Embryonic facial prominence (tissue), 1 donor: ENCODE measurements around the gene SLC7A5.
"Not testable (repeated sequence)": the region's sequence is repeated elsewhere in the genome, so short reads cannot be mapped to it uniquely, and the experiment has no call there.

Source experiments
- DNase-seq: peaks from one replicate; pipeline ENCODE4 v3.0.0-alpha.2; 2016; ENCODE audit errors: extremely low spot score

Gene SLC7A5

GRCh38 chr16:87822108-87822970 lies 47.0 kb downstream of the SLC7A5 start:
- DNase-seq = no peak

- no peak for DNase-seq
These were observed 47.8 kb downstream of the SLC7A5 start for GRCh38 chr16:87821376-87822107.

GRCh38 chr16:87819983-87820382 lies 49.3 kb downstream of the SLC7A5 start:
- no peak for DNase-seq

- no peak for DNase-seq
These were observed 50.0 kb downstream of the SLC7A5 start for GRCh38 chr16:87819282-87819681.

GRCh38 chr16:87818533-87819161 lies 50.7 kb downstream of the SLC7A5 start:
- no peak for DNase-seq

- no peak for DNase-seq
These were observed 51.4 kb downstream of the SLC7A5 start for GRCh38 chr16:87817910-87818309.

- DNase-seq = not testable (repeated sequence)
These were observed 51.9 kb downstream of the SLC7A5 start for GRCh38 chr16:87817370-87817769.

- DNase-seq = no peak
These were observed 52.7 kb downstream of the SLC7A5 start for GRCh38 chr16:87816507-87817100.

GRCh38 chr16:87815567-87815966 lies 53.7 kb downstream of the SLC7A5 start:
- no peak for DNase-seq

GRCh38 chr16:87812200-87812656 lies 57.1 kb downstream of the SLC7A5 start:
- DNase-seq = no peak

GRCh38 chr16:87811454-87811853 lies 57.9 kb downstream of the SLC7A5 start:
- not testable (repeated sequence) for DNase-seq

GRCh38 chr16:87809150-87809902 lies 60.0 kb downstream of the SLC7A5 start:
- DNase-seq = no peak

- no peak for DNase-seq
These were observed 61.2 kb downstream of the SLC7A5 start for GRCh38 chr16:87808108-87808507.

- DNase-seq = peak; percentile 41
These were observed 62.4 kb downstream of the SLC7A5 start for GRCh38 chr16:87806641-87807546.

- no peak for DNase-seq
These were observed 63.1 kb downstream of the SLC7A5 start for GRCh38 chr16:87806261-87806640.

- no peak for DNase-seq
These were observed 65.9 kb downstream of the SLC7A5 start for GRCh38 chr16:87803385-87803784.

GRCh38 chr16:87802670-87803069 lies 66.6 kb downstream of the SLC7A5 start:
- no peak for DNase-seq

GRCh38 chr16:87801679-87802259 lies 67.5 kb downstream of the SLC7A5 start:
- no peak for DNase-seq

- DNase-seq = no peak
These were observed 68.8 kb downstream of the SLC7A5 start for GRCh38 chr16:87800497-87800896.

GRCh38 chr16:87795336-87795735 lies 74.0 kb downstream of the SLC7A5 start:
- DNase-seq = no peak
